Epithelial cell of esophagus (primary cell): ENCODE results near the gene VAT1L.
A peak's percentile ranks its signal among the peaks of the same experiment; 100 is the strongest.

Experiments used
- DNase-seq: peaks from one replicate; pipeline ENCODE4 v3.0.0; 2010; ENCODE audit warnings: low read depth
- H3K4me3 ChIP-seq: 2 replicates; pipeline ENCODE4 v1.5.1; 2011; ENCODE audit warnings: mild to moderate bottlenecking, low read length, control low read depth
- TF ChIP-seq, protein P1 (sequence below): IDR thresholded peaks from 2 replicates; pipeline ENCODE4 v1.5.1; 2011; ENCODE audit warnings: low read depth, mild to moderate bottlenecking, low read length, control low read depth, inconsistent platforms; ENCODE audit not compliant: insufficient read depth; ENCODE audit errors: missing control alignments

The VAT1L gene

DNA sequence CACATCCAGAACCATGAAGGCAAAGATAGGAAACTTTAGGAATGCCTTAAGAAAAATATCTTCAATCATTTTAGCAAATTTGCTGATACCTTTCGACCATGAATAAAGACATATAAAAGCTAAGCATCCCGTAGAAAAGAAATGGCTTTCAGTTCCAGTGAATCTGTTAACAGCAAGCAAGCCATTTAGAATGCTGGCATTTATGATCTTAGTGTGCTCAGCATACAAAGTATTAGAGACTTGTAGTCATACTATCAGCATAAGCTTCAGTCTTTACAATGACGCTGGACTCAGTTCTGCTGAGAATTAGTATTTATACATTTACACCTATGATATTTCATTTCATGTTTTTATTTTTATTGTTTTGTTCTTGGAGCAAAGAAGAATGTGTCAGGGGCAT is 38.7 kb downstream of the VAT1L start:
- TF ChIP-seq, protein P1, sequence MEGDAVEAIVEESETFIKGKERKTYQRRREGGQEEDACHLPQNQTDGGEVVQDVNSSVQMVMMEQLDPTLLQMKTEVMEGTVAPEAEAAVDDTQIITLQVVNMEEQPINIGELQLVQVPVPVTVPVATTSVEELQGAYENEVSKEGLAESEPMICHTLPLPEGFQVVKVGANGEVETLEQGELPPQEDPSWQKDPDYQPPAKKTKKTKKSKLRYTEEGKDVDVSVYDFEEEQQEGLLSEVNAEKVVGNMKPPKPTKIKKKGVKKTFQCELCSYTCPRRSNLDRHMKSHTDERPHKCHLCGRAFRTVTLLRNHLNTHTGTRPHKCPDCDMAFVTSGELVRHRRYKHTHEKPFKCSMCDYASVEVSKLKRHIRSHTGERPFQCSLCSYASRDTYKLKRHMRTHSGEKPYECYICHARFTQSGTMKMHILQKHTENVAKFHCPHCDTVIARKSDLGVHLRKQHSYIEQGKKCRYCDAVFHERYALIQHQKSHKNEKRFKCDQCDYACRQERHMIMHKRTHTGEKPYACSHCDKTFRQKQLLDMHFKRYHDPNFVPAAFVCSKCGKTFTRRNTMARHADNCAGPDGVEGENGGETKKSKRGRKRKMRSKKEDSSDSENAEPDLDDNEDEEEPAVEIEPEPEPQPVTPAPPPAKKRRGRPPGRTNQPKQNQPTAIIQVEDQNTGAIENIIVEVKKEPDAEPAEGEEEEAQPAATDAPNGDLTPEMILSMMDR = no peak
- no peak for DNase-seq
- H3K4me3 ChIP-seq = no peak overlapping the region

DNA sequence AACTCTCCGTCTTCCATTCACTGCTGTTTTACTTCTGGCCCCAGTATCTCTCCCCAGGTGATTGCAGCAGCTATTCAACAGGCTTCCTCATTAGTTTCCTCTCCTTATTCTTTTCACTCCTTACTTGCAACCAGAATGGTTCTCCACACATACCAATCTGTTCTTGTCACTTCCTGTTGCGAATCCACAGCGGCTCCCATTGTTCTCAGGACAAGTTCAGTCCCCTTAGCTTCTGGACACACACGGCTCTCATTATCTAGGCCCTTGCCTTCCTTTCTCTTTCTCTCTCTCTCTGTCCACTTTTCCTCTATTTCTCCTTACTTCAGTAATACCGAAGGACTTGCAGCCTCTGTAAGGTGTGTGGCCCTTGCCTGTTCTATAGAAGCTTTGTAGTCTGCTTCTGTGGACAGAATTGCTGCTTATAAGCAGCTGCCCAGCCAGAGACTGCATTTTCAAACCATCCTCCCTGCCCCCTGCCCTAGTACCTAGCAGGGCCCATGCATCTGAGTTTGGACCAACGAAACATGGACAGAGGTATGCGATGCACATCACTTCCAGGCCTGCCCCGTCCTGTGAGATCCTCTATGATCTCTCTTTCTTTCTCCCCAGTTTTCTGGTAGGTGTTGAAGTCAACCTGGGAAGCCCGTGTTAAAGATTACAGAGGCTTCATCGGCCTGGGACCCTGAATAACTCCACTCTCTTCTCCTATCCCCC is 45.7 kb downstream of the VAT1L start:
- H3K4me3 ChIP-seq = no peak overlapping the region
- TF ChIP-seq, protein P1 = no peak
- peak; percentile 81 for DNase-seq

DNA sequence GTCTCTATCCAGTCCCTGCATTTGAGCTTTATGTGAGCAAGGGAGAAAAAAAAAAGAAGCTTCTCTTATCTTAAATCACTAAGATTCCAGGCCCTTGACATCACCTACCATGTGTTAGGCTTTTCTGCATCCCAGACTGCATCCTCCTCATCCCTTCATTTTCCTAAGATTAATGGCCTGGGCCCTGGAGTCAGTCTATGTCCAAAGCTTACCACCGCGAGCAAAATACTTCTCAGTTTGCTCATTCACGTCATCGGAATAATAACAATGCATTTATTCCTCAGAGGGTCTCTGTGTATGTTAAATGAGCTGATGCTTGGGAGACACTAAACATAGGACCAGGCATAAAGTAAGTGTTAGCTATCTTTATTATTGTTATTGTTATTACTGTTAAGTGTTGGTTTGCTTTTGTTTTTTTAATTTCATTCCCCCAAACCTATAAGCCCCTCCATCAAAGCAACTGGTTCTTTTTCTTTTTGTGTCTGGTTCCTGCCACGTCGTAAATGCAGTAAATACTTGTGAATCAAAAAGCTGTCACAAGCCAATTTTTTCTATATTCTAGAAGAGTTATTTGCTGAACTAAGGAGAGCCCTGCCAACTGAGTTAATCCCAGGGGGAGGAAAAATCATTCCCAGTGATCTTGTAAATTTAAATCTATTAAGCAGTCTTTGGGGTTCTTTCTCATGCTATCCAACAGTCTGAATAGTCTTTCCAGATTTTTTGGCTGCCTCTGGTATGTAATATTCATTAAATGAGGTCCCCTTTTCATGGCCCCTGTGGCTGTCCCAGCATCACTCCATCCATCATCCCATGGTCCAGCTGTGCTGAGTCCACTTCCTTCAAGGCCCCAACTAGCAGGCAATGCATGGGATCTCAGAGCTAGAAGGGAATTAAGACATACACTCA is 46.5 kb downstream of the VAT1L start:
- no peak overlapping the region for H3K4me3 ChIP-seq
- no peak for DNase-seq
- TF ChIP-seq, protein P1 = no peak

DNA sequence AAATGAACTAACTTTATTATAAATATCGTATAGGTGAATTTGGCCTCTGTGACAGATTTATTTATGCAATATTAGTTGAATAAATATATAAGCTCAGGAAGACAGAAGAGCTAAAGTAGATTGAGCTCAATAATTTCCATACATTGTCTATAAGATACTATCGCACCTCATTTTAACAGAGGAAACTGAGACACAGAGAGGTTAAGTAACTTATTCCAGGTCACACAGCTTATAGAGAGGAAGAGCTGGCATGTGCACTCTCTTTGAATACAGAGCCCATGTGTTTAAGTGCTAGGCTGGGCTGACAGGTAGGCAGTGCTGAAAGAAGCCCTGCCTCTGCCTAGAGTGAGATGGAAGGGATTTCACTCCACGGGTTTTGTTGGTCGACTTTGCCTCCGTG is 48.4 kb downstream of the VAT1L start:
- TF ChIP-seq, protein P1 = no peak

DNA sequence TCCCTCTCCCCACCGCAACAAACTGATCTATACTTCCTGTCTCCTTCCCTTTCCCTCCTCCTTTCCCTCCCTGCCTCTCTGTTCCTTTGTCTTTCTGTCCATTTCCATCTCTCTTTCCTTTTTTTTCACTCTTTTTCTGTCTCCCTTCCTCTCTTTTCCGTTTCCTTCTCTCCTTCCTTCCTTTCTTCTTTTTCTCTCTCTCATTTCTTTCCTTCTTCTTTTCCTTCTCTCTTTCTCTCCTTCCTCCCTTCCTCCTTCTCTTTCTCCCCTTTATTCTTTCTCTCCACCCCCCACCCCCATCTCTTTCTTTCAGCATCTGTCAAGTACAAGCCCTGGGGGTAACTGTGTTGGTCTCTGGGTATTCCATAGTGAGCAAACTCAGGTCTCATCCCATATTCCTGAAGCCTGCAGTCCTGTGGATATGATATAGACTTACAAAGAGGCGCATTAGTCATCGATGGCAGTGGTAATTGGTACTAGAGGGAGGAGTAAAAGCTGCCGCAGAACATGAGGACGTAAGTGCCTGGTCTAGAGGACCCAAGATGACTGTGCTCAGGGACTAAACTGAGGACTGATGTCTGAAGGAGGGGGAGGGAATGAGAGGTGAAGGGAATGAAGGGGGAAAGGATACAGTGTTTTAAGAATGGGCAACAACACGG is 50.4 kb downstream of the VAT1L start:
- TF ChIP-seq, protein P1 = no peak
- DNase-seq = no peak
- no peak overlapping the region for H3K4me3 ChIP-seq

More for the DNA sequence above, 48.4 kb downstream of the VAT1L start:
- DNase-seq = no peak
- H3K4me3 ChIP-seq = no peak overlapping the region

DNA sequence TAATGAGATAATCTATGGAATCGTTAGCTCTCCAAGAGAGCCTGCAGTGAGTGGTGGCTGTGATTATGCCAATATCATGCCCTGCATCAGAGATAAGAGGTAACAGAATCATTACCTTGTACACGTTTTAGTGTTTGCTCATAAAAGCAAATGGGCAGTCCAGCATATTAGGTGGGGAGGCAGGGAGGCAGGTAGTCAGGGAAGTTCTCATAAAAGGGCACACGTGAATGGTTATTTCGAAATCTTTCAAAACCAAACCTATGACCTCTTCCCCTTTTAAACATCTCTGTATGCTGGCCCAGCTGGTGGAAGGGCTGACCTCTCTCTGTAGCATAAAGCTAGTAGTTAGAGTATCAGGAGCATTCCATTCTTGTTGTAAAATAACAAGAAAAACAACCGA is 51.7 kb downstream of the VAT1L start:
- TF ChIP-seq, protein P1 = no peak
- no peak for DNase-seq

More for the DNA sequence above, 51.7 kb downstream of the VAT1L start:
- H3K4me3 ChIP-seq = no peak overlapping the region
